ENCODE data around the gene CDH15. TPM values are rescaled to one million over a fixed set of nuclear protein-coding genes. Genes with fewer than 3 reads are reported as not detected.

The CDH15 gene
- total and polyA plus RNA-seq, 2 of the 13 experiments (the other 11 are each of a cell fraction or from before 2014, with no cell fraction given) = 0.74 to 2.2 TPM

DNA sequence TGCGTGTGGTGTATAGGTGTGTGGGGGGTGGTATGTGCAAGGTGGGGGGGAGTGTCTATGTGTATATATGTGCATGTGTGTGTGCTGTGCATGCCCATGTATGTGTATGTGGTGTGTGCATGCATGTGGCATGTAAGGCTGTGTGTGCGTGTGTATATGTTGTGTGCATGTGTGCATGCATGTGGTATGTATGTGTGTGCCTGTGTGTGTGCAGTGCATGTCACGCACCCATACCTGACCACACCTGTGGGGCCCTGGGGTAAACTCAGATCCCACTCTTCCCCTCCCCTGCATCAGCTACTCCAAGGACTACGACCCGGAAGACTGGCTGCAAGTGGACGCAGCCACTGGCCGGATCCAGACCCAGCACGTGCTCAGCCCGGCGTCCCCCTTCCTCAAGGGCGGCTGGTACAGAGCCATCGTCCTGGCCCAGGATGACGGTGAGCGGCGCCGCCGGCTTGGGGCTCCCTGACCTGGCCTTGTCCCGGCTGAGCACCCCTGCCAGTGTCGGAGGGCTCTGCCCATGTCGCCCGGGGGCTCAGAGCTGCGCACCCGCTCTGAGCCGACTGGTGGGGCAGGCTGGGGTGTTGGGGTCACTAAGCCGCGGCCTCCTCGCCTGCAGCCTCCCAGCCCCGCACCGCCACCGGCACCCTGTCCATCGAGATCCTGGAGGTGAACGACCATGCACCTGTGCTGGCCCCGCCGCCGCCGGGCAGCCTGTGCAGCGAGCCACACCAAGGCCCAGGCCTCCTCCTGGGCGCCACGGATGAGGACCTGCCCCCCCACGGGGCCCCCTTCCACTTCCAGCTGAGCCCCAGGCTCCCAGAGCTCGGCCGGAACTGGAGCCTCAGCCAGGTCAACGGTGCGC is 19.7 kb downstream of the CDH15 start (continued):
- TF ChIP-seq, protein P1, sequence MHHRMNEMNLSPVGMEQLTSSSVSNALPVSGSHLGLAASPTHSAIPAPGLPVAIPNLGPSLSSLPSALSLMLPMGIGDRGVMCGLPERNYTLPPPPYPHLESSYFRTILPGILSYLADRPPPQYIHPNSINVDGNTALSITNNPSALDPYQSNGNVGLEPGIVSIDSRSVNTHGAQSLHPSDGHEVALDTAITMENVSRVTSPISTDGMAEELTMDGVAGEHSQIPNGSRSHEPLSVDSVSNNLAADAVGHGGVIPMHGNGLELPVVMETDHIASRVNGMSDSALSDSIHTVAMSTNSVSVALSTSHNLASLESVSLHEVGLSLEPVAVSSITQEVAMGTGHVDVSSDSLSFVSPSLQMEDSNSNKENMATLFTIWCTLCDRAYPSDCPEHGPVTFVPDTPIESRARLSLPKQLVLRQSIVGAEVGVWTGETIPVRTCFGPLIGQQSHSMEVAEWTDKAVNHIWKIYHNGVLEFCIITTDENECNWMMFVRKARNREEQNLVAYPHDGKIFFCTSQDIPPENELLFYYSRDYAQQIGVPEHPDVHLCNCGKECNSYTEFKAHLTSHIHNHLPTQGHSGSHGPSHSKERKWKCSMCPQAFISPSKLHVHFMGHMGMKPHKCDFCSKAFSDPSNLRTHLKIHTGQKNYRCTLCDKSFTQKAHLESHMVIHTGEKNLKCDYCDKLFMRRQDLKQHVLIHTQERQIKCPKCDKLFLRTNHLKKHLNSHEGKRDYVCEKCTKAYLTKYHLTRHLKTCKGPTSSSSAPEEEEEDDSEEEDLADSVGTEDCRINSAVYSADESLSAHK (CRISPR knock-in tag; IDR thresholded peaks at IDR 0.05; ENCODE audit: borderline replicate concordance) = no peak
- TF ChIP-seq ZFP1 (CRISPR knock-in tag; IDR thresholded peaks at IDR 0.05) (no peak), JUNB (CRISPR knock-in tag; IDR thresholded peaks at IDR 0.05; ENCODE audit: borderline replicate concordance) (peak; percentile 74; the same call in 1 of the 2 replicates), NR2F6 (IDR thresholded peaks at IDR 0.05) (no peak), NR2F6 (CRISPR knock-in tag; IDR thresholded peaks at IDR 0.05) (peak; percentile 40; the same call in 1 of the 2 replicates), HDAC6 (IDR thresholded peaks at IDR 0.05; ENCODE audit: low read depth, low read length) (no peak), NRL (CRISPR knock-in tag; IDR thresholded peaks at IDR 0.05; ENCODE audit: borderline replicate concordance) (peak; percentile 94), ZNF549 (CRISPR knock-in tag; IDR thresholded peaks at IDR 0.05) (no peak), ZNF547 (CRISPR knock-in tag; IDR thresholded peaks at IDR 0.05) (no peak), HNRNPL (IDR thresholded peaks at IDR 0.05; ENCODE audit: low read depth, low read length) (peak; percentile 77)
- TF ChIP-seq, protein P2, sequence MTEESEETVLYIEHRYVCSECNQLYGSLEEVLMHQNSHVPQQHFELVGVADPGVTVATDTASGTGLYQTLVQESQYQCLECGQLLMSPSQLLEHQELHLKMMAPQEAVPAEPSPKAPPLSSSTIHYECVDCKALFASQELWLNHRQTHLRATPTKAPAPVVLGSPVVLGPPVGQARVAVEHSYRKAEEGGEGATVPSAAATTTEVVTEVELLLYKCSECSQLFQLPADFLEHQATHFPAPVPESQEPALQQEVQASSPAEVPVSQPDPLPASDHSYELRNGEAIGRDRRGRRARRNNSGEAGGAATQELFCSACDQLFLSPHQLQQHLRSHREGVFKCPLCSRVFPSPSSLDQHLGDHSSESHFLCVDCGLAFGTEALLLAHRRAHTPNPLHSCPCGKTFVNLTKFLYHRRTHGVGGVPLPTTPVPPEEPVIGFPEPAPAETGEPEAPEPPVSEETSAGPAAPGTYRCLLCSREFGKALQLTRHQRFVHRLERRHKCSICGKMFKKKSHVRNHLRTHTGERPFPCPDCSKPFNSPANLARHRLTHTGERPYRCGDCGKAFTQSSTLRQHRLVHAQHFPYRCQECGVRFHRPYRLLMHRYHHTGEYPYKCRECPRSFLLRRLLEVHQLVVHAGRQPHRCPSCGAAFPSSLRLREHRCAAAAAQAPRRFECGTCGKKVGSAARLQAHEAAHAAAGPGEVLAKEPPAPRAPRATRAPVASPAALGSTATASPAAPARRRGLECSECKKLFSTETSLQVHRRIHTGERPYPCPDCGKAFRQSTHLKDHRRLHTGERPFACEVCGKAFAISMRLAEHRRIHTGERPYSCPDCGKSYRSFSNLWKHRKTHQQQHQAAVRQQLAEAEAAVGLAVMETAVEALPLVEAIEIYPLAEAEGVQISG (CRISPR knock-in tag; IDR thresholded peaks at IDR 0.05) = 0 out of 2 replicates have a peak, but pooled peaks have one; percentile 51
- TF ChIP-seq, protein P3, sequence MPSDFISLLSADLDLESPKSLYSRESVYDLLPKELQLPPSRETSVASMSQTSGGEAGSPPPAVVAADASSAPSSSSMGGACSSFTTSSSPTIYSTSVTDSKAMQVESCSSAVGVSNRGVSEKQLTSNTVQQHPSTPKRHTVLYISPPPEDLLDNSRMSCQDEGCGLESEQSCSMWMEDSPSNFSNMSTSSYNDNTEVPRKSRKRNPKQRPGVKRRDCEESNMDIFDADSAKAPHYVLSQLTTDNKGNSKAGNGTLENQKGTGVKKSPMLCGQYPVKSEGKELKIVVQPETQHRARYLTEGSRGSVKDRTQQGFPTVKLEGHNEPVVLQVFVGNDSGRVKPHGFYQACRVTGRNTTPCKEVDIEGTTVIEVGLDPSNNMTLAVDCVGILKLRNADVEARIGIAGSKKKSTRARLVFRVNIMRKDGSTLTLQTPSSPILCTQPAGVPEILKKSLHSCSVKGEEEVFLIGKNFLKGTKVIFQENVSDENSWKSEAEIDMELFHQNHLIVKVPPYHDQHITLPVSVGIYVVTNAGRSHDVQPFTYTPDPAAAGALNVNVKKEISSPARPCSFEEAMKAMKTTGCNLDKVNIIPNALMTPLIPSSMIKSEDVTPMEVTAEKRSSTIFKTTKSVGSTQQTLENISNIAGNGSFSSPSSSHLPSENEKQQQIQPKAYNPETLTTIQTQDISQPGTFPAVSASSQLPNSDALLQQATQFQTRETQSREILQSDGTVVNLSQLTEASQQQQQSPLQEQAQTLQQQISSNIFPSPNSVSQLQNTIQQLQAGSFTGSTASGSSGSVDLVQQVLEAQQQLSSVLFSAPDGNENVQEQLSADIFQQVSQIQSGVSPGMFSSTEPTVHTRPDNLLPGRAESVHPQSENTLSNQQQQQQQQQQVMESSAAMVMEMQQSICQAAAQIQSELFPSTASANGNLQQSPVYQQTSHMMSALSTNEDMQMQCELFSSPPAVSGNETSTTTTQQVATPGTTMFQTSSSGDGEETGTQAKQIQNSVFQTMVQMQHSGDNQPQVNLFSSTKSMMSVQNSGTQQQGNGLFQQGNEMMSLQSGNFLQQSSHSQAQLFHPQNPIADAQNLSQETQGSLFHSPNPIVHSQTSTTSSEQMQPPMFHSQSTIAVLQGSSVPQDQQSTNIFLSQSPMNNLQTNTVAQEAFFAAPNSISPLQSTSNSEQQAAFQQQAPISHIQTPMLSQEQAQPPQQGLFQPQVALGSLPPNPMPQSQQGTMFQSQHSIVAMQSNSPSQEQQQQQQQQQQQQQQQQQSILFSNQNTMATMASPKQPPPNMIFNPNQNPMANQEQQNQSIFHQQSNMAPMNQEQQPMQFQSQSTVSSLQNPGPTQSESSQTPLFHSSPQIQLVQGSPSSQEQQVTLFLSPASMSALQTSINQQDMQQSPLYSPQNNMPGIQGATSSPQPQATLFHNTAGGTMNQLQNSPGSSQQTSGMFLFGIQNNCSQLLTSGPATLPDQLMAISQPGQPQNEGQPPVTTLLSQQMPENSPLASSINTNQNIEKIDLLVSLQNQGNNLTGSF (CRISPR knock-in tag; IDR thresholded peaks at IDR 0.05) = peak; percentile 75; the same call in 1 of the 2 replicates
- TF ChIP-seq, protein P4, sequence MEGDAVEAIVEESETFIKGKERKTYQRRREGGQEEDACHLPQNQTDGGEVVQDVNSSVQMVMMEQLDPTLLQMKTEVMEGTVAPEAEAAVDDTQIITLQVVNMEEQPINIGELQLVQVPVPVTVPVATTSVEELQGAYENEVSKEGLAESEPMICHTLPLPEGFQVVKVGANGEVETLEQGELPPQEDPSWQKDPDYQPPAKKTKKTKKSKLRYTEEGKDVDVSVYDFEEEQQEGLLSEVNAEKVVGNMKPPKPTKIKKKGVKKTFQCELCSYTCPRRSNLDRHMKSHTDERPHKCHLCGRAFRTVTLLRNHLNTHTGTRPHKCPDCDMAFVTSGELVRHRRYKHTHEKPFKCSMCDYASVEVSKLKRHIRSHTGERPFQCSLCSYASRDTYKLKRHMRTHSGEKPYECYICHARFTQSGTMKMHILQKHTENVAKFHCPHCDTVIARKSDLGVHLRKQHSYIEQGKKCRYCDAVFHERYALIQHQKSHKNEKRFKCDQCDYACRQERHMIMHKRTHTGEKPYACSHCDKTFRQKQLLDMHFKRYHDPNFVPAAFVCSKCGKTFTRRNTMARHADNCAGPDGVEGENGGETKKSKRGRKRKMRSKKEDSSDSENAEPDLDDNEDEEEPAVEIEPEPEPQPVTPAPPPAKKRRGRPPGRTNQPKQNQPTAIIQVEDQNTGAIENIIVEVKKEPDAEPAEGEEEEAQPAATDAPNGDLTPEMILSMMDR (CRISPR knock-in tag; IDR thresholded peaks at IDR 0.05) = 0 out of 2 replicates have a peak, but pooled peaks have one; percentile 14
- TF ChIP-seq, protein P5, sequence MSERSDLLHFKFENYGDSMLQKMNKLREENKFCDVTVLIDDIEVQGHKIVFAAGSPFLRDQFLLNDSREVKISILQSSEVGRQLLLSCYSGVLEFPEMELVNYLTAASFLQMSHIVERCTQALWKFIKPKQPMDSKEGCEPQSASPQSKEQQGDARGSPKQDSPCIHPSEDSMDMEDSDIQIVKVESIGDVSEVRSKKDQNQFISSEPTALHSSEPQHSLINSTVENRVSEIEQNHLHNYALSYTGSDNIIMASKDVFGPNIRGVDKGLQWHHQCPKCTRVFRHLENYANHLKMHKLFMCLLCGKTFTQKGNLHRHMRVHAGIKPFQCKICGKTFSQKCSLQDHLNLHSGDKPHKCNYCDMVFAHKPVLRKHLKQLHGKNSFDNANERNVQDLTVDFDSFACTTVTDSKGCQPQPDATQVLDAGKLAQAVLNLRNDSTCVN (CRISPR knock-in tag; IDR thresholded peaks at IDR 0.05; ENCODE audit: borderline replicate concordance) = peak; percentile 31; the same call in 1 of the 2 replicates
